ENCODE measurements around the gene SLIT3.

Gene SLIT3

GRCh38 chr5:168707716-168708695 lies 592.9 kb downstream of the SLIT3 start:
- no peak overlapping the region for H3K4me3 Mint-ChIP-seq
- no peak for TF ChIP-seq CTCF (IDR thresholded peaks at IDR 0.05; ENCODE audit: unreplicated experiment in 3 of 3)
- H3K36me3 Mint-ChIP-seq (ENCODE audit: low read depth), result peaks cover 19% of the 10 kb centered on the region
- H3K27ac Mint-ChIP-seq, result no peak overlapping the region
- H3K9me3 Mint-ChIP-seq, result no peaks in the 10 kb centered on the region
- H3K27me3 Mint-ChIP-seq (ENCODE audit: low read depth), result peaks cover 4% of the 10 kb centered on the region
- peaks cover 9% of the 10 kb centered on the region for H3K4me1 Mint-ChIP-seq

- Mint-ChIP-seq H3K27ac (no peak overlapping the region), H3K9me3 (no peaks in the 10 kb centered on the region), H3K4me3 (no peak overlapping the region), H3K36me3 (ENCODE audit: low read depth) (peaks cover 22% of the 10 kb centered on the region), H3K4me1 (no peaks in the 10 kb centered on the region), H3K27me3 (ENCODE audit: low read depth) (peaks cover 4% of the 10 kb centered on the region)
- TF ChIP-seq CTCF (IDR thresholded peaks at IDR 0.05; ENCODE audit: unreplicated experiment in 3 of 3), result peak; percentile 54 to 63 (median 56)
Measured at GRCh38 chr5:168706655-168707069, 594.3 kb downstream of the SLIT3 start.

GRCh38 chr5:168705321-168705720 lies 595.6 kb downstream of the SLIT3 start:
- no peak overlapping the region for H3K27ac Mint-ChIP-seq
- peaks cover 23% of the 10 kb centered on the region for H3K36me3 Mint-ChIP-seq (ENCODE audit: low read depth)
- peaks cover 4% of the 10 kb centered on the region for H3K27me3 Mint-ChIP-seq (ENCODE audit: low read depth)
- H3K4me1 Mint-ChIP-seq, result no peaks in the 10 kb centered on the region
- H3K9me3 Mint-ChIP-seq, result no peaks in the 10 kb centered on the region
- no peak overlapping the region for H3K4me3 Mint-ChIP-seq
- TF ChIP-seq CTCF (IDR thresholded peaks at IDR 0.05; ENCODE audit: unreplicated experiment in 3 of 3), result no peak

- H3K4me1 Mint-ChIP-seq, result peaks cover 14% of the 10 kb centered on the region
- no peak for TF ChIP-seq CTCF (IDR thresholded peaks at IDR 0.05; ENCODE audit: unreplicated experiment in 3 of 3)
- no peaks in the 10 kb centered on the region for H3K9me3 Mint-ChIP-seq
- no peak overlapping the region for H3K4me3 Mint-ChIP-seq
- H3K27ac Mint-ChIP-seq, result no peak overlapping the region
- H3K27me3 Mint-ChIP-seq (ENCODE audit: low read depth), result peaks cover 10% of the 10 kb centered on the region
- peaks cover 35% of the 10 kb centered on the region for H3K36me3 Mint-ChIP-seq (ENCODE audit: low read depth)
Measured at GRCh38 chr5:168702511-168702910, 598.4 kb downstream of the SLIT3 start.

GRCh38 chr5:168701641-168702040 lies 599.3 kb downstream of the SLIT3 start:
- TF ChIP-seq CTCF (IDR thresholded peaks at IDR 0.05; ENCODE audit: unreplicated experiment in 3 of 3), result no peak

More at GRCh38 chr5:168701641-168702040, 599.3 kb downstream of the SLIT3 start:
- no peak overlapping the region for H3K4me3 Mint-ChIP-seq
- H3K27me3 Mint-ChIP-seq (ENCODE audit: low read depth), result peaks cover 10% of the 10 kb centered on the region
- H3K36me3 Mint-ChIP-seq (ENCODE audit: low read depth), result peaks cover 42% of the 10 kb centered on the region
- H3K27ac Mint-ChIP-seq, result no peak overlapping the region
- H3K4me1 Mint-ChIP-seq, result peaks cover 23% of the 10 kb centered on the region
- H3K9me3 Mint-ChIP-seq, result no peaks in the 10 kb centered on the region

All from nephron (organoid).